CMK (cell line): ENCODE measurements around the gene SRMS.

Experiments
- DNase-seq: peaks from one replicate; pipeline ENCODE4 v3.0.0-alpha.2; 2010; ENCODE audit warnings: low read depth

Gene SRMS

GRCh38 chr20:63538204-63539091 lies 9.1 kb downstream of the SRMS start:
- DNase-seq: no peak

- DNase-seq: peak; percentile 98
Measured at GRCh38 chr20:63537525-63538203, 9.9 kb downstream of the SRMS start.

GRCh38 chr20:63536997-63537524 lies 10.5 kb downstream of the SRMS start, which contains the start of gene PTK6:
PTK6 (minus strand) TSS chr20:63537376; CDS start chr20:63537314, 62 bp downstream.
- no peak for DNase-seq

- no peak for DNase-seq
Measured at GRCh38 chr20:63536241-63536977, 11.1 kb downstream of the SRMS start.

GRCh38 chr20:63534831-63535651 lies 12.5 kb downstream of the SRMS start:
- DNase-seq: no peak

- no peak for DNase-seq
Measured at GRCh38 chr20:63534427-63534830, 13.1 kb downstream of the SRMS start.

GRCh38 chr20:63533871-63534393 lies 13.6 kb downstream of the SRMS start:
- no peak for DNase-seq

- DNase-seq: no peak
Measured at GRCh38 chr20:63533388-63533787, 14.2 kb downstream of the SRMS start.

- DNase-seq: no peak
Measured at GRCh38 chr20:63532449-63532971, 15.0 kb downstream of the SRMS start.

GRCh38 chr20:63531686-63532448 lies 15.7 kb downstream of the SRMS start:
- no peak for DNase-seq

GRCh38 chr20:63530788-63531160 lies 16.8 kb downstream of the SRMS start:
- no peak for DNase-seq

- DNase-seq: no peak
Measured at GRCh38 chr20:63529861-63530787, 17.4 kb downstream of the SRMS start.

- no peak for DNase-seq
Measured at GRCh38 chr20:63529180-63529860, 18.2 kb downstream of the SRMS start.

- DNase-seq: no peak
Measured at GRCh38 chr20:63527184-63527583, 20.4 kb downstream of the SRMS start.

- DNase-seq: no peak
Measured at GRCh38 chr20:63525971-63526370, 21.6 kb downstream of the SRMS start.

GRCh38 chr20:63525185-63525584 lies 22.4 kb downstream of the SRMS start:
- no peak for DNase-seq

- DNase-seq: no peak
Measured at GRCh38 chr20:63522981-63523611, 24.5 kb downstream of the SRMS start.
